Thoracic aorta (tissue), 2 donors: ENCODE data around the gene DLGAP1. TPM values are rescaled to one million over a fixed set of nuclear protein-coding genes. Genes with fewer than 3 reads are reported as not detected.

ENCODE experiments used
- ATAC-seq: fragments of 150-250 bp; one replicate; pipeline ENCODE4 v1.8.0; 2017; ENCODE audit warnings: low read depth; ENCODE audit not compliant: insufficient number of reproducible peaks, low FRiP score
- DNase-seq: peaks from one replicate; pipeline ENCODE4 v3.0.0-alpha.2; 2020; ENCODE audit warnings: low spot score
- H3K27ac ChIP-seq, 2 donors: fragments of 200-600 bp; sonication (generic); 1 replicate in 1 of 2; 2 replicates in 1 of 2; pipeline ENCODE4 v1.5.1; 2016; ENCODE audit warnings: mild to moderate bottlenecking in 2 of 2, moderate library complexity in 2 of 2
- H3K27me3 ChIP-seq: fragments of 200-600 bp; sonication (generic); replicated peaks from 2 replicates; pipeline ENCODE4 v1.6.0; 2016; ENCODE audit warnings: mild to moderate bottlenecking; ENCODE audit not compliant: insufficient read depth
- H3K36me3 ChIP-seq: fragments of 200-600 bp; sonication (generic); one replicate; pipeline ENCODE4 v1.5.1; 2016
- H3K4me1 ChIP-seq, 2 donors: fragments of 200-600 bp; sonication (generic); 1 replicate in 1 of 2; 2 replicates in 1 of 2; pipeline versions ENCODE4 v1.5.1 to v1.6.0; 2016; ENCODE audit warnings: low read depth in 2 of 2, mild to moderate bottlenecking in 1 of 2; ENCODE audit not compliant: control insufficient read depth in 1 of 2
- H3K4me3 ChIP-seq: fragments of 200-600 bp; sonication (generic); 2 replicates; pipeline ENCODE4 v1.5.1; 2016; ENCODE audit warnings: mild to moderate bottlenecking
- H3K9me3 ChIP-seq: fragments of 200-600 bp; sonication (generic); 2 replicates; pipeline ENCODE4 v1.5.1; 2016
- CTCF ChIP-seq: fragments of 200-600 bp; sonication (generic); IDR thresholded peaks from one replicate; pipeline ENCODE4 v1.5.1; 2019; ENCODE audit warnings: antibody characterized with exemption
- total RNA-seq, 2 donors: library from RNA; depleted of rRNA; stranded (reverse); fragments of >200 nt; gene quantifications; one replicate each; pipeline versions ENCODE4 v1.1.0 to v1.2.3, GENCODE V29; 2016

DLGAP1 gene
- total RNA-seq, 2 donors from 2014 or later, result 7.3 to 19.0 TPM

- H3K27ac ChIP-seq, result no peak overlapping the region
- no peak for ATAC-seq
- H3K4me1 ChIP-seq, result no peaks in the 10 kb centered on the region
- TF ChIP-seq CTCF, result no peak
- no peaks in the 10 kb centered on the region for H3K36me3 ChIP-seq
- H3K27me3 ChIP-seq, result no peaks in the 10 kb centered on the region
- no peaks in the 10 kb centered on the region for H3K9me3 ChIP-seq
- no peak for DNase-seq
- H3K4me3 ChIP-seq, result no peak overlapping the region
Observed at GRCh38 chr18:4203568-4204437, 251.3 kb downstream of the DLGAP1 start.

GRCh38 chr18:4200399-4200798 lies 254.7 kb downstream of the DLGAP1 start:
- Histone ChIP-seq H3K36me3 (no peaks in the 10 kb centered on the region), H3K27me3 (no peaks in the 10 kb centered on the region), H3K4me3 (no peak overlapping the region), H3K9me3 (no peaks in the 10 kb centered on the region), H3K27ac (no peak overlapping the region), H3K4me1 (no peaks in the 10 kb centered on the region)
- DNase-seq (no peak), ATAC-seq (no peak)
- no peak for TF ChIP-seq CTCF

GRCh38 chr18:4198956-4199355 lies 256.2 kb downstream of the DLGAP1 start:
- TF ChIP-seq CTCF, result no peak
- no peak overlapping the region for H3K27ac ChIP-seq
- H3K36me3 ChIP-seq, result no peaks in the 10 kb centered on the region
- DNase-seq, result no peak
- H3K4me1 ChIP-seq, result no peaks in the 10 kb centered on the region
- H3K4me3 ChIP-seq, result no peak overlapping the region
- H3K27me3 ChIP-seq, result no peaks in the 10 kb centered on the region
- no peak for ATAC-seq
- H3K9me3 ChIP-seq, result no peaks in the 10 kb centered on the region

GRCh38 chr18:4196351-4196750 lies 258.8 kb downstream of the DLGAP1 start:
- Histone ChIP-seq H3K27me3 (no peaks in the 10 kb centered on the region), H3K27ac (no peak overlapping the region), H3K4me3 (no peak overlapping the region), H3K9me3 (no peaks in the 10 kb centered on the region), H3K36me3 (no peaks in the 10 kb centered on the region), H3K4me1 (peaks cover 0 to 4% of the 10 kb centered on the region in 2 donors)
- TF ChIP-seq CTCF, result no peak
- no peak for ATAC-seq
- DNase-seq, result no peak

GRCh38 chr18:4193086-4193485 lies 262.0 kb downstream of the DLGAP1 start:
- H3K4me3 ChIP-seq, result no peak overlapping the region
- no peak for ATAC-seq
- TF ChIP-seq CTCF, result no peak
- H3K9me3 ChIP-seq, result no peaks in the 10 kb centered on the region
- H3K27me3 ChIP-seq, result no peaks in the 10 kb centered on the region
- no peak for DNase-seq
- H3K4me1 ChIP-seq, result peaks cover 0 to 4% of the 10 kb centered on the region in 2 donors
- no peaks in the 10 kb centered on the region for H3K36me3 ChIP-seq
- no peak overlapping the region for H3K27ac ChIP-seq
